Measurements from ENCODE around the gene WWP2. TPM values are rescaled to one million over a fixed set of nuclear protein-coding genes. Genes with fewer than 3 reads are reported as not detected.
"Not testable (repeated sequence)": the region's sequence is repeated elsewhere in the genome, so short reads cannot be mapped to it uniquely, and the experiment has no call there.

Gene WWP2
- total and polyA plus RNA-seq, 4 donors = 59.0 to 144 (median 138) TPM

DNA sequence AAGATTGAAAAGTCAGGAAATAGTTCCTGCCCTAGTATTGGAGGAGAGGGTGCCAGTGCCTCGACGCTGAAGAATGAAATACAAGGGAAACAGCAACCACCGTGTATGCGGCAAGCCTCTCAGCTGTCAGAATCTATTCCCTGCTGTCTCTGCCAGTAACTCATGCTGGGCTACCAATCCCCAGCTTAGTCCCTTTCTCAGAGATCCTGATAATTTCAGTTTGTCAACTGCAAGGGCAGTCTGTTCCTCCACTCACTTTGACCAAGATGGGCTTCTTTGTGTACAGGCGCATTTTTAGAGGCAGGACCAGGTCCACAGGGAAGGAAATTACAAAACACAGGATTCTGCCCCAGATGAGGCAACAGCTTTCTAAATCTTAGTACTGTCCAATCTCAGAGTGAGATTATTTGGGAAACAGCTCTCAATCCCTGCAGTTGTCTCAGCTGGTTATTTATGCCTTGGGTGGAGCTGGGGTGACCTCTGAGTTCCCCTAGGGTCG lies 37.1 kb upstream of the WWP2 start:
- H3K4me3 ChIP-seq (ENCODE audit: low read length in 2 of 2) = no peak overlapping the region
- 59 to 63% methylated on average over 6 of the region's 6 CpGs for WGBS, 2 donors

DNA sequence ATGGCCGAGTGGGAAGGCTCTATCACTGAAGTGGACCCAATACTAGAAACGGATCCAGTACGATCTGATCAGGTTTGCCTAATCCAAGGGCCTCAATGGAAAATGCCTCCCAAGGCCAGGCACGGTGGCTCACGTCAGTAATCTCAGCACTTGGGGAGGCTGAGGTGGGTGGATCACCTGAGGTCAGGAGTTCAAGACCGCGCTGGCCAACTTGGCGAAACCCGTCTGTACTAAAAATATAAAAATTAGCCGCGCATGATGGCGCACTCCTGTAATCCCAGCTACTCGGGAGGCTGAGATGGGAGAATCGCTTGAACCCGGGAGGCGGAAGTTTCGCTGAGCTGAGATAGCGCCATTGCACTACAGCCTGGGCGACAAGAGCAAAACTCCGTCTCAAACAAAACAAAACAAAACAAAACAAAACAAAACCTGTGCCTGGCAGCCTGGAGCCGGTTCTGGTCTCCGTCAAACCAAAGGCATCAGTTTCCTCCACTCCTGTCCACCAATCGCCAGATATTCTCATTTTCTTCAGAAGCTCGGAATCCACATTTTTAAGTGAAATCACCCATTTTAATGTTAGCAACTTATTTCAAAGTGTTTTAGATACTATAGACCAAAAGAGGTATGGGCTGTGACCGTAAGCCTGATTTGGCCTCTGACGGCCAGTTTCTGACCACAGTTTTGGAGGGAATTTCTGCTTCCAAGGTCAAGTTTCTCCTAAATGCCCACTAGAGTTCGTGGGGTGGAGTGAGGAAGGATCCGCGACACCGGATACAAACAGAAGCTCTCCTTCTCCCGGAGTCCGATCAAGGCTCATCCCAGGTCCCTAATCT lies 36.4 kb upstream of the WWP2 start:
- Histone ChIP-seq H3K27me3 (ENCODE audit: control insufficient read depth in 1 of 2, insufficient read depth in 2 of 2, low read length in 1 of 2) (no peaks in the 10 kb centered on the region), H3K9me3 (ENCODE audit: control insufficient read depth, low read length) (no peaks in the 10 kb centered on the region), H3K27ac (ENCODE audit: low read depth in 1 of 2, low read length in 2 of 2) (peak overlapping the region in 1 of 2 donors; percentile 53), H3K4me3 (ENCODE audit: low read length in 2 of 2) (peak overlapping the region; percentile 65 to 68), H3K36me3 (ENCODE audit: control insufficient read depth in 1 of 2, insufficient read depth in 2 of 2, low read length in 1 of 2) (no peaks in the 10 kb centered on the region), H3K4me1 (ENCODE audit: control insufficient read depth in 1 of 2, insufficient read depth in 2 of 2, low read length in 2 of 2) (peaks cover 0 to 3% of the 10 kb centered on the region in 2 donors)
- no peak for ATAC-seq (ENCODE audit: low FRiP score)
- DNase-seq = peak in 1 of 2 donors; percentile 51
- intact Hi-C loops (cut with DNase I) = loop anchor here in 1 of 2 donors (2.0 kb wide), 1 partner anchor 29 kb away; the partner anchor contains the start of gene NOB1
- 64 to 66% methylated on average over 32 of the region's 32 CpGs for WGBS, 2 donors

More for the DNA sequence above, 37.1 kb upstream of the WWP2 start:
- Histone ChIP-seq H3K27ac (ENCODE audit: low read depth in 1 of 2, low read length in 2 of 2) (peak overlapping the region in 1 of 2 donors; percentile 19), H3K27me3 (ENCODE audit: control insufficient read depth in 1 of 2, insufficient read depth in 2 of 2, low read length in 1 of 2) (no peaks in the 10 kb centered on the region), H3K36me3 (ENCODE audit: control insufficient read depth in 1 of 2, insufficient read depth in 2 of 2, low read length in 1 of 2) (no peaks in the 10 kb centered on the region), H3K9me3 (ENCODE audit: control insufficient read depth, low read length) (no peaks in the 10 kb centered on the region), H3K4me1 (ENCODE audit: control insufficient read depth in 1 of 2, insufficient read depth in 2 of 2, low read length in 2 of 2) (peaks cover 0 to 3% of the 10 kb centered on the region in 2 donors)
- DNase-seq (peak in 1 of 2 donors; percentile 27), ATAC-seq (ENCODE audit: low FRiP score) (no peak)
- intact Hi-C loops (cut with DNase I) = no loop called here

DNA sequence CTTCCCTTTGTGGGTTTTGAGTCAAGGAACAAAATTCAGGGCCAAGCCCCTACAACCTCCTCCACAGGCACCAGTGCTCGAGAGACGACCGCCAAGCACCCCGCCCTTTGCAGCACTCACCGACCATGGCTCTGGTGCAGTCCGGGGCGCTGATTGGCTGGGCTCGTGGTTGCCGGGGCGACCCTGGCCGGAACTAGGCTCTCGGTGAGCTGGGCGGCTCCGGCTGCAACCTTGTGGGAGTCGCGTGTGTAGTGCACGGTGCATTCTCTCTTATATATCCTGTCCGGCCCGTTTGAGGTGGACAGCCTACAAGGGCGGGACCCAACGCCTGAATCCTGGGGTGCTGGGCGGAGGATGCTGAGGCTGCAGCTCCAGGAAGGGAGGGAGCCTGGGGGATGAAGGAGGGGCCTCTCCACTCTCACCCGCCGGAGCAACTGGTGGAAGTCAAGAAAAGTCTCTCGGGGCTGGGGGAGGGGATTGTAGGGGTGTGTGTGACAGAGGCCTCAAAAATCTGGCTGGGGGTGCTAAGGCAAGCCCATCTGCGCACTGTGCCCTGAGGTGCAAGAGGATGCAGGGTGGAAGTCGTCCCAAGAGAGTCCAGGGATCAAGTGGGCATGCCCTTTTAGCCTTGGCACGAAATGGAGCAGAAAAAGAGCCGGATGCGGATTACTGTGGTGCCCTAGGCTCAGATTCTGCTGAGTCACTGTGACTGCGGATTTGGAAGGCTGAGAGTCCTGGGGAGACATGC lies 35.6 kb upstream of the WWP2 start, which contains the start of gene NQO1:
TSS of gene NQO1 (minus strand) at position 248 of the 748 bp plus-strand sequence. CDS start at position 127, 121 bp downstream.
- WGBS, 2 donors = 0 to 1% methylated on average over 31 of the region's 31 CpGs
- ATAC-seq (ENCODE audit: low FRiP score) (peak; percentile 96), DNase-seq (peak; percentile 95 to 98)
- H3K4me1 ChIP-seq (ENCODE audit: control insufficient read depth in 1 of 2, insufficient read depth in 2 of 2, low read length in 2 of 2) = peaks cover 0 to 3% of the 10 kb centered on the region in 2 donors
- H3K36me3 ChIP-seq (ENCODE audit: control insufficient read depth in 1 of 2, insufficient read depth in 2 of 2, low read length in 1 of 2) = no peaks in the 10 kb centered on the region
- no peaks in the 10 kb centered on the region for H3K9me3 ChIP-seq (ENCODE audit: control insufficient read depth, low read length)
- intact Hi-C loops (cut with DNase I) = loop anchor here in 1 of 2 donors (2.0 kb wide), 1 partner anchor 28 kb away; the partner anchor contains the start of gene NOB1
- H3K4me3 ChIP-seq (ENCODE audit: low read length in 2 of 2) = peak within 1 kb of the TSS; percentile 65 to 68
- peak within 1 kb of the TSS; percentile 21 to 53 for H3K27ac ChIP-seq (ENCODE audit: low read depth in 1 of 2, low read length in 2 of 2)
- H3K27me3 ChIP-seq (ENCODE audit: control insufficient read depth in 1 of 2, insufficient read depth in 2 of 2, low read length in 1 of 2) = no peaks in the 10 kb centered on the region

DNA sequence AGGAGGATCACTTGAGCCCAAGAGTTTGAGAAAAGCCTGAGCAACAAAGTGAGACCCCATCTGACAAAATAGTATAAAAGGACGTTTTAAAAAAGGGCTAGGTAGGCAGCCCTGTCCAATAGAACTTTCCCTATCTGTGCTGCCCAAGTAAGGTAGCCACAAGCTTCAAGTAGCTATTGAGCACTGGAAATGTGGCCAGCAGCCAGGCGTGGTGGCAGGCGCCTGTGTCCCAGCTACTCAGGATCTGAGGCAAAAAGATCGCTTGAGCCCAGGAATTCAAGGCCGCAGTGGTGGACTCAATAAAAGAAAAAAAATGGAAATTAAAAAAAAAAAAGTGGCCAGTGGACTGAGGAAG lies 34.2 kb upstream of the WWP2 start:
- DNase-seq (peak in 1 of 2 donors; percentile 46), ATAC-seq (ENCODE audit: low FRiP score) (no peak)
- H3K4me3 ChIP-seq (ENCODE audit: low read length in 2 of 2) = no peak overlapping the region
- H3K27me3 ChIP-seq (ENCODE audit: control insufficient read depth in 1 of 2, insufficient read depth in 2 of 2, low read length in 1 of 2) = no peaks in the 10 kb centered on the region
- H3K9me3 ChIP-seq (ENCODE audit: control insufficient read depth, low read length) = no peaks in the 10 kb centered on the region
- WGBS, 2 donors = 90 to 93% methylated on average over 5 of the region's 5 CpGs
- no peak overlapping the region for H3K27ac ChIP-seq (ENCODE audit: low read depth in 1 of 2, low read length in 2 of 2)
- intact Hi-C loops (cut with DNase I) = loop anchor here in 1 of 2 donors (2.0 kb wide), 1 partner anchor 27 kb away; the partner anchor contains the start of gene NOB1
- peaks cover 0 to 3% of the 10 kb centered on the region in 2 donors for H3K4me1 ChIP-seq (ENCODE audit: control insufficient read depth in 1 of 2, insufficient read depth in 2 of 2, low read length in 2 of 2)
- H3K36me3 ChIP-seq (ENCODE audit: control insufficient read depth in 1 of 2, insufficient read depth in 2 of 2, low read length in 1 of 2) = no peaks in the 10 kb centered on the region

DNA sequence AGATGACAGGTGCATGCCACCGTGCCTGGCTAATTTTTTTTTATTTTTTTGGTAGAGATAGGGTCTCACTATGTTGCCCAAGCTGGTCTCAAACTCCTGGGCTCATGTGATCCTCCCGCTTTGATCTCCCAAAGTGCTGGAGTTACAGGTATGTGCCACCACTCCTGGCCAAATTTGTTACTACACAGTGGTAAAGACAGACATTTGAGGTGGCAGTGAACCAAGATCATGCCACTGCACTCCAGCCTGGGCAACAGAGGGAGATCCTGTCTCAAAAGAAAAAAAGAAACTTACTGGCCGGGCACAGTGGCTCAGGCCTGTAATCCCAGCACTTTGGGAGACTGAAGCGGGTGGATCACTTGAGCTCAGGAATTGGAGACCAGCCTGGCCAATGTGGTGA lies 33.1 kb upstream of the WWP2 start:
- DNase-seq = peak in 1 of 2 donors; percentile 5
- H3K9me3 ChIP-seq (ENCODE audit: control insufficient read depth, low read length); H3K27ac ChIP-seq (ENCODE audit: low read depth in 1 of 2, low read length in 2 of 2); H3K4me3 ChIP-seq (ENCODE audit: low read length in 2 of 2); H3K27me3 ChIP-seq (ENCODE audit: control insufficient read depth in 1 of 2, insufficient read depth in 2 of 2, low read length in 1 of 2); H3K4me1 ChIP-seq (ENCODE audit: control insufficient read depth in 1 of 2, insufficient read depth in 2 of 2, low read length in 2 of 2); H3K36me3 ChIP-seq (ENCODE audit: control insufficient read depth in 1 of 2, insufficient read depth in 2 of 2, low read length in 1 of 2); ATAC-seq (ENCODE audit: low FRiP score); intact Hi-C loops (cut with DNase I): not testable (repeated sequence)
- 89 to 90% methylated on average over 4 of the region's 4 CpGs for WGBS, 2 donors

DNA sequence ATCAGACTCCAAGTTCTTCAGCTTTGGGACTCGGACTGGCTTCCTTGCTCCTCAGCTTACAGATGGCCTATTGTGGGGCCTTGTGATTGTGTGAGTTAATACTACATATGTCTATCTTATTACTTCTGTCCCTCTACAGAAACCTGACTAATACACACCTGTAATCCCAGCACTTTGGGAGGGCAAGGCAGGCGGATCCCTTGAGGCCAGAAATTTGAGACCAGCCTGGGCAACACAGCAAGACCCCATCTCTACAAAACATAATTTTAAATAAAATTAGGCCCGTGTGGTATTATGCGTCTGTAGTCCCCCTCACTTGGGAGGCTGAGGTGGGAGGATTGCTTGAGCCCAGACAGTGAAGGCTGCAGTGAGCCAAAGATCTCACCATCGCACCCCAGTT lies 30.9 kb upstream of the WWP2 start:
- H3K4me1 ChIP-seq (ENCODE audit: control insufficient read depth in 1 of 2, insufficient read depth in 2 of 2, low read length in 2 of 2); ATAC-seq (ENCODE audit: low FRiP score); H3K36me3 ChIP-seq (ENCODE audit: control insufficient read depth in 1 of 2, insufficient read depth in 2 of 2, low read length in 1 of 2); intact Hi-C loops (cut with DNase I); H3K4me3 ChIP-seq (ENCODE audit: low read length in 2 of 2); H3K27me3 ChIP-seq (ENCODE audit: control insufficient read depth in 1 of 2, insufficient read depth in 2 of 2, low read length in 1 of 2); H3K27ac ChIP-seq (ENCODE audit: low read depth in 1 of 2, low read length in 2 of 2); H3K9me3 ChIP-seq (ENCODE audit: control insufficient read depth, low read length); DNase-seq: not testable (repeated sequence)
- whole genome bisulfite sequencing, 2 donors = 78% methylated on average over 5 of the region's 5 CpGs

DNA sequence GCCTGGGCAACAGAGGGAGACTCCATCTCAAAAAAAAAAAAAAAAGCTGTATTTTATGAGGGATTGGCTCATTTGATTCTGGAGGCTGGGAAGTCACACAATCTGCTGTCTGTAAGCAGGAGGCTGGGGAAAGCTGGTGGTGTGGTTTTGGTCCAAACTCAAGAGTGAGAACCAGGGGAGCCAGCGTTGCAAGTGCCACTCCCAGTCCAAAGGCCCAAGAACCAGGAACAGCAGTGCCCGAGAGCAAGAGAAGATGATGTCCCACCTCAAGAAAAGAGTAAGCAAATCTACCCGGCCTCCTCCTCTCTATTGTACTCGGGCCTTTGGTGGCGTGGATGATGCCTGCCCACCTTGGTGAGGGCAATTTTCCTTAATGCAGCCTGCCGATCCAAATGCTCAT lies 30.0 kb upstream of the WWP2 start:
- H3K36me3 ChIP-seq (ENCODE audit: control insufficient read depth in 1 of 2, insufficient read depth in 2 of 2, low read length in 1 of 2) = no peaks in the 10 kb centered on the region
- no peaks in the 10 kb centered on the region for H3K9me3 ChIP-seq (ENCODE audit: control insufficient read depth, low read length)
- H3K4me3 ChIP-seq (ENCODE audit: low read length in 2 of 2) = no peak overlapping the region
- intact Hi-C loops (cut with DNase I) = no loop called here
- H3K27ac ChIP-seq (ENCODE audit: low read depth in 1 of 2, low read length in 2 of 2) = no peak overlapping the region
- no peak for DNase-seq
- no peak for ATAC-seq (ENCODE audit: low FRiP score)
- H3K4me1 ChIP-seq (ENCODE audit: control insufficient read depth in 1 of 2, insufficient read depth in 2 of 2, low read length in 2 of 2) = peaks cover 0 to 3% of the 10 kb centered on the region in 2 donors
- no peaks in the 10 kb centered on the region for H3K27me3 ChIP-seq (ENCODE audit: control insufficient read depth in 1 of 2, insufficient read depth in 2 of 2, low read length in 1 of 2)
- WGBS, 2 donors = 93 to 95% methylated on average over 6 of the region's 6 CpGs

DNA sequence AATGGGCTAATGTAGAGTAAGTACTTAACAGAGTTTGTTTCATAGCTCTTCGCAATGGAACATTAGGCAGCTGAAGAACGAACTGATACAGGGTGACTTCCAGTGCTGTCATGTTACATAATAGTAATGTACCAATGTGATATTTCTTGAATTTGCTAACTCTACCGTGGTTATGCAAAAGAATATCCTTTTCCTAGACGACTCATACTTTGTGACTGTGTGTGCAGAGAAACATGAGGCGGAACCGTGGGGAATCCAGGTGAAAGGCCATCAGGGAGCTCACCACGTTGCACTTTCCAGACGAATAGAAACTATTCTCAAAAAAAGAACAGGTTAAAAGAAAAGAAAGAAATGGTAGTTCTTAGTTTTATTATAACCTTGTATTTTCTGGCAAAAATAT lies 20.6 kb upstream of the WWP2 start:
- no peak overlapping the region for H3K4me3 ChIP-seq (ENCODE audit: low read length in 2 of 2)
- DNase-seq (no peak), ATAC-seq (ENCODE audit: low FRiP score) (no peak)
- intact Hi-C loops (cut with DNase I) = no loop called here
- no peaks in the 10 kb centered on the region for H3K27me3 ChIP-seq (ENCODE audit: control insufficient read depth in 1 of 2, insufficient read depth in 2 of 2, low read length in 1 of 2)
- WGBS, 2 donors = 71 to 72% methylated on average over 8 of the region's 8 CpGs
- peaks cover 0 to 6% of the 10 kb centered on the region in 2 donors for H3K36me3 ChIP-seq (ENCODE audit: control insufficient read depth in 1 of 2, insufficient read depth in 2 of 2, low read length in 1 of 2)
- H3K4me1 ChIP-seq (ENCODE audit: control insufficient read depth in 1 of 2, insufficient read depth in 2 of 2, low read length in 2 of 2) = no peaks in the 10 kb centered on the region
- no peak overlapping the region for H3K27ac ChIP-seq (ENCODE audit: low read depth in 1 of 2, low read length in 2 of 2)
- no peaks in the 10 kb centered on the region for H3K9me3 ChIP-seq (ENCODE audit: control insufficient read depth, low read length)

Data from aorta (tissue), 5 donors.